Middle frontal gyrus (tissue), 1 donor: ENCODE data around the gene DCC.

Experiments
- DNase-seq: peaks from one replicate; pipeline ENCODE4 v3.0.0-alpha.2; 2015; ENCODE audit warnings: low spot score; ENCODE audit errors: extremely low spot score

DCC gene

DNA sequence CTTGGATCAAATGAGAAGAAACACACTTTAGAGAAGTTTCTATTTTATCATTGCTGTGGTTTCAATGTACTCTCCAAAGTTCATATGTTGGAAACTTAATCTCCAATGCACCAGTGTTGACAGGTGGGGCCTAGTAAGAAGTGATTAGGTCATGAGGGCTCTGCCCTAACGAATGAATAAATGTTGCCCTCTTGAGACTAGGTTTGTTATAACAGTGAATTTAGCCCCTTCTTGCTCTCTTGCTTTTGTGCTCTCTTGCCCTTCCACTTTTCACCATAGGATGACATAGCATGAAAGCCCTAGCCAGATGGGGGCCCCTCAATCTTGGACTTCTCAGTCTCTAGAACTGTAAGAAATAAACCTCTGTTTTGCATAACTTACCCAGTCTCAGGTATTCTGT is 664.8 kb downstream of the DCC start:
- DNase-seq = no peak

- no peak for DNase-seq
Measured at GRCh38 chr18:53018791-53019190, 678.8 kb downstream of the DCC start.

- no peak for DNase-seq
Measured at GRCh38 chr18:53025247-53025646, 685.2 kb downstream of the DCC start.

DNA sequence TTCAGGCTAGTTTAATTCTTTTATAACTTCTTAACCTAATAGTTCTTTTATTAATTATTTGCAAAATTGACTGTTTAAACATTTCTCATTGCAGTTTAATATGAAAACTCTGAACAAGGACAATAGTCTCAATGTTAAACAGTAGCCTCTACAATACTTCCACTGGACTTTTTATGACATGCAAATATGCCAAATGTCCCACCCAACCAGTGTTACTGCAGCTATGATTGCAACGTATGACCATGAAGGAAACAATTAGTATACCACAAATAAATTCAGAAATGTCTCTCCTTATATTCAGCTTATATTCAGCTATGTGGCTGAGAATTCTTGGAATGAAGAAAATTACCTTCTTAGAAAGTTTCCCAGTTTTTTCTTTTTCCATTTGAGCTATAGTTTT is 688.6 kb downstream of the DCC start:
- DNase-seq = no peak

DNA sequence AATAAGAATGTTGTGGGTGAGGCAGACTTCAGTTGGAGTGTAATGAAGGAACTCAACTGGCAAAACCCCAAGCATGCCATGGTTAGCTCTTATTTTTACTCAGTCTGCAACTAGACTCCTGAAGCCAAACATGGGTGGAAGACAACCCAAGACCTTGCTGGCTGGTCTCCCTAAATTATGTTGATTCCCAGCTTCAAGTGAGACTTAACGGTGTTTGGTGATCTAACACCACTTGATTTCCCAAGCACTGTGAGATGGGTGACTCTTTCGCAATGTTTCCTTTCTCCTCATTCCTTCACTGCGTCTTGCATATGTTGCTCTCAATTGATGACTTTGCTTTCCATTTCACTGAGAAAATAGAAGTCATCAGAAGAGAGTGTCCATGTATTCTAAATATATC is 693.1 kb downstream of the DCC start:
- no peak for DNase-seq

GRCh38 chr18:53038608-53039007 is 698.6 kb downstream of the DCC start:
- no peak for DNase-seq

- DNase-seq = no peak
Measured at GRCh38 chr18:53040286-53040685, 700.3 kb downstream of the DCC start.

GRCh38 chr18:53056064-53056463 is 716.1 kb downstream of the DCC start:
- DNase-seq = no peak

DNA sequence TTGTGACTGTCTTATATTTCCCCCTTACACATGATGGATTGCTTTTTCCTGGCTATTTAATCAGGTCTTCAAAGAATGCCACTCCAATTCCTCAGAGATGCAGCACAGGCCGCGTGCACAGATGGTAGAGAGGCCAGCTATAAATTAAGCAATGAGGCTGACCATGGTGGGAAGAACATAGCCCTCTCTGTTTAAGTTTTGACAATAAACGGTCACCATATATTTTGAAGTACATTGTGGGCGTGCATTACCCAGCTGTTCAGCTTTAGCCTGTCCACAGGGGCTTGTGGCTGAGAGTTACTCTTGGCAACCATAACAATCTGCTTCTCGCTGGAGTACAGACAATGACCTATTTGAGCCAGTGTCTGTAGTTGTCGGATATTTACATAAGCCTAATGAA is 730.8 kb downstream of the DCC start:
- no peak for DNase-seq

- no peak for DNase-seq
Measured at GRCh38 chr18:53080687-53081086, 740.7 kb downstream of the DCC start.

DNA sequence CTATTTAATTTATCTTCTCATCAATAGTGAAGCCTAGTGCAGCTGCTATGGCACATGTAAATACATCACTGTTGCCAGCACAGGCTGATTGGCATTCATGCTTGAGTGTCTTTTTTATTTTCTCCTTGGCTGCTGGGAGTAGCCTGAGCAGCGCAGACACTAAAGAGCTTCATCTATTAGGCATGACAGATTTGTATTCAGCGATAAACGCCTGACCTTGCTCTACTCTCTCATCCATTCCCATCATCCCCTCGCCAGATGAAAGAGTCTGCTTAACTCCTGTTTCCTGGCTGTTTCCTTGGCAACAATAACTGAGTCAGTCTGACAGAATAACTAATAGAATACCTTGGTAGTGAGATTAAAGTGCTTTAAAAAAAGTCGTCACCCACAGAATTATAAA is 753.6 kb downstream of the DCC start:
- DNase-seq = no peak

DNA sequence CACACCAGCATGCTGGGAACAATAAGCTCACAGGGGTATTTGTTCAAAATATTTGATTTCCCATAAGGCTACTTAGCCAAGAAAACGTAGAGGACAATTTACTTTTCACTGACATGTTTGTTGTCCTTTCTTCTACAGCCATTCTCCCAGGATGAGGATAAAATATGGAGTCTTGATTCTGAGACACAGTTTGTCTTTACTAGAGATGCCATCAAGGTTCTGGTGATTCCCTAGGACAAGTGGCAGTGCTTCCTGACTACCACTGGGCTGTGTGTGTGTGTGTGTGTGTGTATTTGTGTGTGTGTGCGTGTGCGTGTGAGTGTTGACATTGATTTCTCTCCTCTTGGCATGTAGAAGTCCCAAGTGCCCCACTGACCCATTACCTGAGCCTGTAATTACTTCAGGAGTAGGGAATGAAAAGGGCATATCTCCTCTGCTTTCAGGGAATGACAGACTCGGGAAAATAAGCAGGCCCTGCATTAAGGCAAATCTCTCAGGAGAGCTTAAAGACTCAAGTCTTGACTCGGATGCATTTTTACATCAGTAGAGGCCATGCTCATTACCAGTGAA is 761.6 kb downstream of the DCC start:
- DNase-seq = no peak

- no peak for DNase-seq
Measured at GRCh38 chr18:53114441-53114840, 774.4 kb downstream of the DCC start.

GRCh38 chr18:53115876-53116585 is 776.0 kb downstream of the DCC start:
- no peak for DNase-seq

DNA sequence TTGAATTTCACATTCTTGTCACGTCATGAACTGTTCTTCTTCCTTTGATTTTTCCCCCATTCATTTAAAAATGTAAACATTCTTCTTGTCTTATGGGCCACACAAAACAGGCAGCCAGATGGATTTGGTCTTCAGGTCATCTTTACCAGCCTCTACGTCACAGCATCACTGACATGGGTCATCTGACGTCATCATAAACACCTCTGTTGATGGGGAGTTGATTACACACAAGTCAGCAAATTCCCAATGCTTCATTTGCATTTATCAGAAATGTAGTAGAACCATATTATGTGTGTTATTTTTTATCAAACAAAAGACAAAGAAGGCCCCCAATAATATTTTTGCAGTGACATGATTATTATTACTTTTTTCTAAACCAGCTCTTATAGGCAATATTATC is 777.9 kb downstream of the DCC start:
- DNase-seq = no peak

GRCh38 chr18:53126210-53126609 is 786.2 kb downstream of the DCC start:
- no peak for DNase-seq

GRCh38 chr18:53131001-53131400 is 791.0 kb downstream of the DCC start:
- no peak for DNase-seq

GRCh38 chr18:53134711-53135110 is 794.7 kb downstream of the DCC start:
- DNase-seq = no peak

DNA sequence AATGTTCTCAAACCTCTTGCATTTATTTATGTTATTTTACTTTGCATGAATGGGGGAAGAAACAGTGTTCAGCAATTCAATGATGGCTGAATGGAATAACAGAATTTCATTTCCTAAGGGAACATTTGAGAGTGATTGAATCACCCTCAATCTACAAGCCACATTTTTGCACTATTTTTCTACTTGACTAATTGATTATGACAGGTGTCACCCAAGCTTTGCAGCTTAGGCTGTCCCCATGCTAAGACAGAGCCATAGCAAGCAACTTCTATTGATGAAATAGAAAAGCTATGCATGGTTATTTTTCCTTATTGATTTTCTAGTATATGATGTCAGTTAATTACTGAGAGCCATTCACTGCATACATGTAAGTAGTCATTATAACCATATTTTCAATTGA is 795.7 kb downstream of the DCC start:
- DNase-seq = no peak

GRCh38 chr18:53139746-53140500 is 799.9 kb downstream of the DCC start:
- peak; percentile 27 for DNase-seq

DNA sequence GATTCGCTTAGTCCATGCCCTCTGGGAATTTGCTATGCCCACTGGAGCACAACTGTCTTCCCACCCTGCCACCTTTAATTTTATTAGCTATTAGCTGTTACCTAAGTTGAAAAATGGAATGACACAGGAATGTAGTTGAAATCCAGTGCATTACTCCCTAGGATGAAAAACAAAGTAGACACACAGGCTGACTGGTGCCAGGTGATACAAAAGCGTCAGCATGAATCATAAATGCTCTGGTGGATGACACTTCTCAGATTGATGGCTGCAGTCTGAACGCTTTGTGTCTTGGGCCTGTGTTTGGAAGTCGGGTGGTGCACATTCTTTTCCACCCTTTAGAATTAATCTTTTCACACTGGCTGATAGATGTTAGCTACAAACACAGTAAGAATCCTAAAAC is 802.0 kb downstream of the DCC start:
- DNase-seq = no peak

- DNase-seq = no peak
Measured at GRCh38 chr18:53147472-53147871, 807.5 kb downstream of the DCC start.

DNA sequence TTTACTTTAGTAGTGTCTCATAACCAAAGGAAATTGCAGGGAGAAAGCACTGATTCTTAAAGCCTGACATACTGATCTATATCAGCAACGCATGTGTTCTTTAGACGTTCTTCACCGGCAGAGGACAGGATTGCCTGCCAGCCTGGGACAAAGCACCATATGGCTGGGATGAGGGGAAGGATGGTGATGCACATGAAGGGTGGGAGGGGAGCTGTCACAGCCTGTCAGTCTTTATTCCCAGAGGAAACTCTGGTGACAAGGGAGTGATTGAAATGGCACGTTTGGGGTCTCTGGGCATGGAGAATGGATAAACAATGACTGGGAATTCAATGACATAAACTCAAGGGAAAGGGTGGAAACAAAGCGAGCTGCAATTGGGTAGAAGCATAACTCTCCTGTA is 808.1 kb downstream of the DCC start:
- no peak for DNase-seq
